Measurements from ENCODE around the gene KAT8.
A peak's percentile ranks its signal among the peaks of the same experiment; 100 is the strongest.

Gene KAT8

GRCh38 chr16:31108794-31109558 lies 8.5 kb upstream of the KAT8 start:
- no peak for DNase-seq

- no peak for DNase-seq
These were observed 7.8 kb upstream of the KAT8 start for GRCh38 chr16:31109622-31110021.

- DNase-seq: no peak
These were observed 7.1 kb upstream of the KAT8 start for GRCh38 chr16:31110106-31111034.

GRCh38 chr16:31111881-31112466 lies 5.5 kb upstream of the KAT8 start:
- no peak for DNase-seq

GRCh38 chr16:31112711-31113110 lies 4.8 kb upstream of the KAT8 start:
- DNase-seq: no peak

GRCh38 chr16:31113121-31114120 lies 4.0 kb upstream of the KAT8 start:
- peak; percentile 80 for DNase-seq

GRCh38 chr16:31114468-31114867 lies 3.0 kb upstream of the KAT8 start:
- DNase-seq: no peak

- DNase-seq: no peak
These were observed 1.0 kb downstream of the KAT8 start for GRCh38 chr16:31118223-31119155.

- DNase-seq: no peak
These were observed 2.7 kb downstream of the KAT8 start for GRCh38 chr16:31120129-31120528.

- no peak for DNase-seq
These were observed 8.4 kb downstream of the KAT8 start for GRCh38 chr16:31125844-31126243.

- DNase-seq: no peak
These were observed 9.7 kb downstream of the KAT8 start for GRCh38 chr16:31127182-31127581.

GRCh38 chr16:31128711-31129567 lies 11.5 kb downstream of the KAT8 start:
- DNase-seq: peak; percentile 98

- no peak for DNase-seq
These were observed 12.3 kb downstream of the KAT8 start for GRCh38 chr16:31129568-31130335.

- DNase-seq: no peak
These were observed 12.9 kb downstream of the KAT8 start for GRCh38 chr16:31130336-31130891.

- no peak for DNase-seq
These were observed 13.4 kb downstream of the KAT8 start for GRCh38 chr16:31130899-31131298.

- DNase-seq: no peak
These were observed 14.0 kb downstream of the KAT8 start for GRCh38 chr16:31131416-31131815.

GRCh38 chr16:31131841-31132271 lies 14.4 kb downstream of the KAT8 start:
- no peak for DNase-seq

GRCh38 chr16:31132303-31132979 lies 15.0 kb downstream of the KAT8 start:
- no peak for DNase-seq
